Activated T-helper 17 cell treated with anti-CD3 and anti-CD28 coated beads, Interleukin-2, amount 50 U/mL, for 72 hours (primary cell): ENCODE results near the gene NEK5. TPM values are rescaled to one million over a fixed set of nuclear protein-coding genes. Genes with fewer than 3 reads are reported as not detected.
"Not testable (repeated sequence)": the region's sequence is repeated elsewhere in the genome, so short reads cannot be mapped to it uniquely, and the experiment has no call there.

Source experiments
- ATAC-seq: fragments of 150-1000 bp; cut with Tn5 transposase; replicated peaks from 2 replicates; pipeline ENCODE4 v1.10.0; 2021; ENCODE audit warnings: mild to moderate bottlenecking, moderate library complexity
- H3K27ac Mint-ChIP-seq: one replicate; pipeline ENCODE4 v1.8.0; 2022; ENCODE audit warnings: mixed read lengths
- H3K27me3 Mint-ChIP-seq: one replicate; pipeline ENCODE4 v1.8.0; 2022; ENCODE audit warnings: mixed read lengths
- H3K36me3 Mint-ChIP-seq: one replicate; pipeline ENCODE4 v1.8.0; 2022; ENCODE audit warnings: low read depth, mild to moderate bottlenecking, mixed read lengths
- H3K4me1 Mint-ChIP-seq: one replicate; pipeline ENCODE4 v1.8.0; 2022; ENCODE audit warnings: mixed read lengths
- H3K4me3 Mint-ChIP-seq: one replicate; pipeline ENCODE4 v1.8.0; 2022; ENCODE audit warnings: mild to moderate bottlenecking, mixed read lengths
- H3K9me3 Mint-ChIP-seq: one replicate; pipeline ENCODE4 v1.8.0; 2022; ENCODE audit warnings: mixed read lengths
- total RNA-seq, 2 donors: library from RNA; stranded (reverse); gene quantifications; one replicate each; pipeline ENCODE4 v1.2.3, GENCODE V29; 2022

NEK5 gene
- total RNA-seq, 2 donors from 2014 or later, result not detected

- Mint-ChIP-seq H3K27ac (no peak overlapping the region), H3K4me3 (no peak overlapping the region), H3K9me3 (peaks cover 12% of the 10 kb centered on the region), H3K36me3 (no peaks in the 10 kb centered on the region), H3K4me1 (peaks cover 4% of the 10 kb centered on the region), H3K27me3 (peaks cover 29% of the 10 kb centered on the region)
- ATAC-seq, result peak; percentile 68
Observed at GRCh38 chr13:52070929-52071523, 57.8 kb downstream of the NEK5 start.

- Mint-ChIP-seq H3K36me3 (no peaks in the 10 kb centered on the region), H3K27me3 (peaks cover 23% of the 10 kb centered on the region), H3K4me1 (peaks cover 4% of the 10 kb centered on the region), H3K4me3 (no peak overlapping the region), H3K27ac (no peak overlapping the region), H3K9me3 (peaks cover 12% of the 10 kb centered on the region)
- ATAC-seq, result no peak
Observed at GRCh38 chr13:52067237-52067636, 61.6 kb downstream of the NEK5 start.

- Mint-ChIP-seq H3K36me3 (no peaks in the 10 kb centered on the region), H3K4me3 (no peak overlapping the region), H3K9me3 (no peaks in the 10 kb centered on the region), H3K4me1 (no peaks in the 10 kb centered on the region), H3K27me3 (no peaks in the 10 kb centered on the region), H3K27ac (no peak overlapping the region)
- no peak for ATAC-seq
Observed at GRCh38 chr13:52061587-52061986, 67.3 kb downstream of the NEK5 start.

GRCh38 chr13:52061064-52061463, 67.8 kb downstream of the NEK5 start:
- H3K27ac Mint-ChIP-seq, ATAC-seq, H3K27me3 Mint-ChIP-seq, H3K36me3 Mint-ChIP-seq, H3K4me1 Mint-ChIP-seq, H3K4me3 Mint-ChIP-seq, H3K9me3 Mint-ChIP-seq: not testable (repeated sequence)

- H3K27ac Mint-ChIP-seq, result no peak overlapping the region
- ATAC-seq, result no peak
- peaks cover 5% of the 10 kb centered on the region for H3K9me3 Mint-ChIP-seq
- no peaks in the 10 kb centered on the region for H3K4me1 Mint-ChIP-seq
- H3K27me3 Mint-ChIP-seq, result peaks cover 7% of the 10 kb centered on the region
- H3K4me3 Mint-ChIP-seq, result no peak overlapping the region
- no peaks in the 10 kb centered on the region for H3K36me3 Mint-ChIP-seq
Observed at GRCh38 chr13:52053460-52053859, 75.4 kb downstream of the NEK5 start.

- H3K27me3 Mint-ChIP-seq, result peaks cover 7% of the 10 kb centered on the region
- no peak for ATAC-seq
- no peaks in the 10 kb centered on the region for H3K36me3 Mint-ChIP-seq
- no peak overlapping the region for H3K27ac Mint-ChIP-seq
- no peaks in the 10 kb centered on the region for H3K4me1 Mint-ChIP-seq
- H3K9me3 Mint-ChIP-seq, result peaks cover 5% of the 10 kb centered on the region
- H3K4me3 Mint-ChIP-seq, result no peak overlapping the region
Observed at GRCh38 chr13:52051400-52051799, 77.5 kb downstream of the NEK5 start.

GRCh38 chr13:52048516-52048915, 80.4 kb downstream of the NEK5 start:
- Mint-ChIP-seq H3K27ac (no peak overlapping the region), H3K27me3 (peaks cover 7% of the 10 kb centered on the region), H3K4me3 (no peak overlapping the region), H3K9me3 (peaks cover 5% of the 10 kb centered on the region), H3K4me1 (no peaks in the 10 kb centered on the region), H3K36me3 (peaks cover 6% of the 10 kb centered on the region)
- no peak for ATAC-seq

GRCh38 chr13:52047463-52047862, 81.4 kb downstream of the NEK5 start:
- ATAC-seq, result no peak
- Mint-ChIP-seq H3K27me3 (peaks cover 7% of the 10 kb centered on the region), H3K36me3 (peaks cover 6% of the 10 kb centered on the region), H3K27ac (no peak overlapping the region), H3K9me3 (peaks cover 5% of the 10 kb centered on the region), H3K4me3 (no peak overlapping the region), H3K4me1 (no peaks in the 10 kb centered on the region)

GRCh38 chr13:52043675-52044074, 85.2 kb downstream of the NEK5 start:
- H3K36me3 Mint-ChIP-seq, result peaks cover 6% of the 10 kb centered on the region
- H3K27ac Mint-ChIP-seq, result no peak overlapping the region
- no peaks in the 10 kb centered on the region for H3K27me3 Mint-ChIP-seq
- no peak overlapping the region for H3K4me3 Mint-ChIP-seq
- H3K9me3 Mint-ChIP-seq, result peaks cover 3% of the 10 kb centered on the region
- no peak for ATAC-seq
- no peaks in the 10 kb centered on the region for H3K4me1 Mint-ChIP-seq

- Mint-ChIP-seq H3K27ac (no peak overlapping the region), H3K4me3 (no peak overlapping the region), H3K36me3 (no peaks in the 10 kb centered on the region), H3K4me1 (no peaks in the 10 kb centered on the region), H3K9me3 (peaks cover 3% of the 10 kb centered on the region), H3K27me3 (no peaks in the 10 kb centered on the region)
- no peak for ATAC-seq
Observed at GRCh38 chr13:52036037-52036436, 92.8 kb downstream of the NEK5 start.

- Mint-ChIP-seq H3K36me3 (peaks cover 4% of the 10 kb centered on the region), H3K27ac (no peak overlapping the region), H3K4me3 (no peak overlapping the region), H3K27me3 (no peaks in the 10 kb centered on the region), H3K9me3 (peaks cover 3% of the 10 kb centered on the region), H3K4me1 (no peaks in the 10 kb centered on the region)
- no peak for ATAC-seq
Observed at GRCh38 chr13:52034616-52035226, 94.2 kb downstream of the NEK5 start.

- peaks cover 21% of the 10 kb centered on the region for H3K36me3 Mint-ChIP-seq
- no peak overlapping the region for H3K4me3 Mint-ChIP-seq
- H3K27me3 Mint-ChIP-seq, result no peaks in the 10 kb centered on the region
- peaks cover 4% of the 10 kb centered on the region for H3K4me1 Mint-ChIP-seq
- no peak overlapping the region for H3K27ac Mint-ChIP-seq
- no peak for ATAC-seq
- peaks cover 5% of the 10 kb centered on the region for H3K9me3 Mint-ChIP-seq
Observed at GRCh38 chr13:52033039-52033438, 95.8 kb downstream of the NEK5 start.

GRCh38 chr13:52030401-52030800, 98.5 kb downstream of the NEK5 start:
- H3K4me1 Mint-ChIP-seq, H3K4me3 Mint-ChIP-seq, ATAC-seq, H3K27me3 Mint-ChIP-seq, H3K27ac Mint-ChIP-seq, H3K9me3 Mint-ChIP-seq: not testable (repeated sequence)
- peaks cover 46% of the 10 kb centered on the region for H3K36me3 Mint-ChIP-seq

- Mint-ChIP-seq H3K4me3 (no peak overlapping the region), H3K4me1 (peaks cover 9% of the 10 kb centered on the region), H3K36me3 (peaks cover 54% of the 10 kb centered on the region), H3K27me3 (no peaks in the 10 kb centered on the region), H3K27ac (no peak overlapping the region), H3K9me3 (peaks cover 5% of the 10 kb centered on the region)
- no peak for ATAC-seq
Observed at GRCh38 chr13:52029569-52029968, 99.3 kb downstream of the NEK5 start.

GRCh38 chr13:52027832-52028231, 101.0 kb downstream of the NEK5 start:
- peaks cover 9% of the 10 kb centered on the region for H3K4me1 Mint-ChIP-seq
- H3K9me3 Mint-ChIP-seq, result peaks cover 5% of the 10 kb centered on the region
- no peak overlapping the region for H3K4me3 Mint-ChIP-seq
- ATAC-seq, result no peak
- no peaks in the 10 kb centered on the region for H3K27me3 Mint-ChIP-seq
- H3K36me3 Mint-ChIP-seq, result peaks cover 71% of the 10 kb centered on the region
- no peak overlapping the region for H3K27ac Mint-ChIP-seq
